ENCODE results near the gene RALGAPA2.

GRCh38 chr20:20546402-20546801 is 166.0 kb downstream of the RALGAPA2 start:
- TF ChIP-seq, protein P1, sequence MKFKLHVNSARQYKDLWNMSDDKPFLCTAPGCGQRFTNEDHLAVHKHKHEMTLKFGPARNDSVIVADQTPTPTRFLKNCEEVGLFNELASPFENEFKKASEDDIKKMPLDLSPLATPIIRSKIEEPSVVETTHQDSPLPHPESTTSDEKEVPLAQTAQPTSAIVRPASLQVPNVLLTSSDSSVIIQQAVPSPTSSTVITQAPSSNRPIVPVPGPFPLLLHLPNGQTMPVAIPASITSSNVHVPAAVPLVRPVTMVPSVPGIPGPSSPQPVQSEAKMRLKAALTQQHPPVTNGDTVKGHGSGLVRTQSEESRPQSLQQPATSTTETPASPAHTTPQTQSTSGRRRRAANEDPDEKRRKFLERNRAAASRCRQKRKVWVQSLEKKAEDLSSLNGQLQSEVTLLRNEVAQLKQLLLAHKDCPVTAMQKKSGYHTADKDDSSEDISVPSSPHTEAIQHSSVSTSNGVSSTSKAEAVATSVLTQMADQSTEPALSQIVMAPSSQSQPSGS (CRISPR knock-in tag; IDR thresholded peaks at IDR 0.05), result no peak
- no peak for TF ChIP-seq MAFF (IDR thresholded peaks at IDR 0.05; ENCODE audit: low read depth, low read length)
- TF ChIP-seq CTCF (CRISPR knock-in tag; IDR thresholded peaks at IDR 0.05), result no peak
- no peak for TF ChIP-seq POLR2A (IDR thresholded peaks at IDR 0.05; ENCODE audit: insufficient read depth in 1 of 2, low read depth in 2 of 2, low read length in 2 of 2)

Data from HepG2 (cell line).